ENCODE data around the gene POLQ.

The POLQ gene

GRCh38 chr3:121531269-121531668 is 14.5 kb downstream of the POLQ start:
- H3K36me3 Mint-ChIP-seq, result peaks cover 66% of the 10 kb centered on the region
- no peak overlapping the region for H3K27ac Mint-ChIP-seq
- no peak for DNase-seq (ENCODE audit: low spot score in 2 of 2)
- ATAC-seq, result no peak
- H3K4me1 Mint-ChIP-seq, result no peaks in the 10 kb centered on the region
- no peaks in the 10 kb centered on the region for H3K9me3 Mint-ChIP-seq
- no peak overlapping the region for H3K4me3 Mint-ChIP-seq

GRCh38 chr3:121529308-121529707 is 16.5 kb downstream of the POLQ start:
- H3K4me3 Mint-ChIP-seq, result no peak overlapping the region
- ATAC-seq (no peak), DNase-seq (ENCODE audit: low spot score in 2 of 2) (no peak)
- no peak overlapping the region for H3K27ac Mint-ChIP-seq
- no peaks in the 10 kb centered on the region for H3K9me3 Mint-ChIP-seq
- H3K36me3 Mint-ChIP-seq, result peaks cover 47% of the 10 kb centered on the region
- H3K4me1 Mint-ChIP-seq, result no peaks in the 10 kb centered on the region

- Mint-ChIP-seq H3K4me3 (no peak overlapping the region), H3K27ac (no peak overlapping the region), H3K36me3 (peaks cover 41% of the 10 kb centered on the region), H3K9me3 (peaks cover 5% of the 10 kb centered on the region), H3K4me1 (no peaks in the 10 kb centered on the region)
- DNase-seq (ENCODE audit: low spot score in 2 of 2), result no peak
- no peak for ATAC-seq
These were observed 25.3 kb downstream of the POLQ start for GRCh38 chr3:121520510-121520909.

GRCh38 chr3:121517953-121518655 is 27.7 kb downstream of the POLQ start:
- Mint-ChIP-seq H3K27ac (no peak overlapping the region), H3K36me3 (peaks cover 39% of the 10 kb centered on the region), H3K4me1 (no peaks in the 10 kb centered on the region), H3K9me3 (peaks cover 5% of the 10 kb centered on the region), H3K4me3 (no peak overlapping the region)
- DNase-seq (ENCODE audit: low spot score in 2 of 2), result no peak
- no peak for ATAC-seq

GRCh38 chr3:121515862-121516261 is 29.9 kb downstream of the POLQ start:
- no peak overlapping the region for H3K4me3 Mint-ChIP-seq
- ATAC-seq, result no peak
- no peak for DNase-seq (ENCODE audit: low spot score in 2 of 2)
- peaks cover 5% of the 10 kb centered on the region for H3K9me3 Mint-ChIP-seq
- no peaks in the 10 kb centered on the region for H3K4me1 Mint-ChIP-seq
- H3K36me3 Mint-ChIP-seq, result peaks cover 41% of the 10 kb centered on the region
- no peak overlapping the region for H3K27ac Mint-ChIP-seq

GRCh38 chr3:121515313-121515712 is 30.5 kb downstream of the POLQ start:
- Mint-ChIP-seq H3K9me3 (peaks cover 5% of the 10 kb centered on the region), H3K27ac (no peak overlapping the region), H3K4me3 (no peak overlapping the region), H3K4me1 (no peaks in the 10 kb centered on the region), H3K36me3 (peaks cover 42% of the 10 kb centered on the region)
- no peak for ATAC-seq
- no peak for DNase-seq (ENCODE audit: low spot score in 2 of 2)

GRCh38 chr3:121514496-121514895 is 31.3 kb downstream of the POLQ start:
- H3K9me3 Mint-ChIP-seq, result peaks cover 5% of the 10 kb centered on the region
- H3K36me3 Mint-ChIP-seq, result peaks cover 39% of the 10 kb centered on the region
- no peaks in the 10 kb centered on the region for H3K4me1 Mint-ChIP-seq
- no peak overlapping the region for H3K27ac Mint-ChIP-seq
- no peak for DNase-seq (ENCODE audit: low spot score in 2 of 2)
- ATAC-seq, result no peak
- no peak overlapping the region for H3K4me3 Mint-ChIP-seq

GRCh38 chr3:121508389-121508788 is 37.4 kb downstream of the POLQ start:
- no peak overlapping the region for H3K4me3 Mint-ChIP-seq
- ATAC-seq (no peak), DNase-seq (ENCODE audit: low spot score in 2 of 2) (no peak)
- H3K36me3 Mint-ChIP-seq, result peaks cover 56% of the 10 kb centered on the region
- H3K9me3 Mint-ChIP-seq, result no peaks in the 10 kb centered on the region
- no peaks in the 10 kb centered on the region for H3K4me1 Mint-ChIP-seq
- H3K27ac Mint-ChIP-seq, result no peak overlapping the region

GRCh38 chr3:121505256-121505655 is 40.5 kb downstream of the POLQ start:
- H3K4me1 Mint-ChIP-seq, result no peaks in the 10 kb centered on the region
- H3K36me3 Mint-ChIP-seq, result peaks cover 33% of the 10 kb centered on the region

GRCh38 chr3:121504618-121505017 is 41.2 kb downstream of the POLQ start:
- Mint-ChIP-seq H3K9me3 (no peaks in the 10 kb centered on the region), H3K36me3 (peaks cover 30% of the 10 kb centered on the region), H3K4me1 (no peaks in the 10 kb centered on the region), H3K4me3 (no peak overlapping the region), H3K27ac (no peak overlapping the region)
- ATAC-seq (no peak), DNase-seq (ENCODE audit: low spot score in 2 of 2) (no peak)

More at GRCh38 chr3:121505256-121505655, 40.5 kb downstream of the POLQ start:
- ATAC-seq, result no peak
- no peak overlapping the region for H3K27ac Mint-ChIP-seq
- H3K9me3 Mint-ChIP-seq, result no peaks in the 10 kb centered on the region
- no peak for DNase-seq (ENCODE audit: low spot score in 2 of 2)
- no peak overlapping the region for H3K4me3 Mint-ChIP-seq

GRCh38 chr3:121496786-121497185 is 49.0 kb downstream of the POLQ start:
- Mint-ChIP-seq H3K27ac (no peak overlapping the region), H3K36me3 (peaks cover 7% of the 10 kb centered on the region), H3K9me3 (no peaks in the 10 kb centered on the region), H3K4me3 (no peak overlapping the region), H3K4me1 (no peaks in the 10 kb centered on the region)
- ATAC-seq (no peak), DNase-seq (ENCODE audit: low spot score in 2 of 2) (no peak)

GRCh38 chr3:121493431-121493830 is 52.4 kb downstream of the POLQ start:
- Mint-ChIP-seq H3K4me3 (no peak overlapping the region), H3K4me1 (no peaks in the 10 kb centered on the region), H3K9me3 (no peaks in the 10 kb centered on the region), H3K27ac (no peak overlapping the region), H3K36me3 (peaks cover 26% of the 10 kb centered on the region)
- ATAC-seq (no peak), DNase-seq (ENCODE audit: low spot score in 2 of 2) (no peak)

GRCh38 chr3:121491683-121492320 is 54.0 kb downstream of the POLQ start:
- H3K27ac Mint-ChIP-seq, result no peak overlapping the region
- no peak for DNase-seq (ENCODE audit: low spot score in 2 of 2)
- H3K4me1 Mint-ChIP-seq, result no peaks in the 10 kb centered on the region
- no peak for ATAC-seq
- H3K9me3 Mint-ChIP-seq, result no peaks in the 10 kb centered on the region
- peaks cover 26% of the 10 kb centered on the region for H3K36me3 Mint-ChIP-seq
- H3K4me3 Mint-ChIP-seq, result no peak overlapping the region

- no peak overlapping the region for H3K27ac Mint-ChIP-seq
- ATAC-seq, result no peak
- peaks cover 29% of the 10 kb centered on the region for H3K36me3 Mint-ChIP-seq
- no peaks in the 10 kb centered on the region for H3K4me1 Mint-ChIP-seq
- DNase-seq (ENCODE audit: low spot score in 2 of 2), result no peak
- no peak overlapping the region for H3K4me3 Mint-ChIP-seq
- no peaks in the 10 kb centered on the region for H3K9me3 Mint-ChIP-seq
These were observed 55.6 kb downstream of the POLQ start for GRCh38 chr3:121490161-121490560.

GRCh38 chr3:121488628-121489027 is 57.2 kb downstream of the POLQ start:
- H3K4me1 Mint-ChIP-seq, result no peaks in the 10 kb centered on the region
- DNase-seq (ENCODE audit: low spot score in 2 of 2), result no peak
- H3K36me3 Mint-ChIP-seq, result peaks cover 31% of the 10 kb centered on the region
- no peaks in the 10 kb centered on the region for H3K9me3 Mint-ChIP-seq
- ATAC-seq, result no peak
- no peak overlapping the region for H3K27ac Mint-ChIP-seq
- H3K4me3 Mint-ChIP-seq, result no peak overlapping the region

- Mint-ChIP-seq H3K36me3 (peaks cover 16% of the 10 kb centered on the region), H3K27ac (no peak overlapping the region), H3K4me1 (no peaks in the 10 kb centered on the region), H3K9me3 (no peaks in the 10 kb centered on the region), H3K4me3 (no peak overlapping the region)
- no peak for ATAC-seq
- no peak for DNase-seq (ENCODE audit: low spot score in 2 of 2)
These were observed 62.5 kb downstream of the POLQ start for GRCh38 chr3:121483290-121483689.

Measured in stimulated activated effector memory CD8-positive, alpha-beta T cell treated with anti-CD3 and anti-CD28 coated beads, Interleukin-12 subunit alpha, Interleukin-12 subunit beta, amount 100 ng/mL, for 72 hours (primary cell).